Skeletal muscle satellite cell (primary cell): ENCODE measurements around the gene MXD3.

ENCODE experiments used
- H3K27me3 ChIP-seq: 2 replicates; pipeline ENCODE4 v1.7.0; 2013; ENCODE audit warnings: low read length; ENCODE audit not compliant: control insufficient read depth, insufficient read depth
- H3K36me3 ChIP-seq: 2 replicates; pipeline ENCODE4 v1.7.0; 2013; ENCODE audit warnings: mild to moderate bottlenecking, control low read depth, low read length; ENCODE audit not compliant: insufficient read depth
- H3K4me1 ChIP-seq: 2 replicates; pipeline ENCODE4 v1.7.0; 2013; ENCODE audit warnings: low read length; ENCODE audit not compliant: control insufficient read depth, insufficient read depth
- H3K4me2 ChIP-seq: 2 replicates; pipeline ENCODE4 v1.7.0; 2013; ENCODE audit warnings: mild to moderate bottlenecking, low read length
- H3K4me3 ChIP-seq: 2 replicates; pipeline ENCODE4 v1.7.0; 2013; ENCODE audit warnings: low read length
- H3K9ac ChIP-seq: 2 replicates; pipeline ENCODE4 v1.7.0; 2013; ENCODE audit warnings: mild to moderate bottlenecking, low read depth, low read length, moderate library complexity
- H3K9me3 ChIP-seq: replicated peaks from 2 replicates; pipeline ENCODE4 v1.7.0; 2013; ENCODE audit warnings: mild to moderate bottlenecking, control low read depth, low read length

The MXD3 gene

DNA sequence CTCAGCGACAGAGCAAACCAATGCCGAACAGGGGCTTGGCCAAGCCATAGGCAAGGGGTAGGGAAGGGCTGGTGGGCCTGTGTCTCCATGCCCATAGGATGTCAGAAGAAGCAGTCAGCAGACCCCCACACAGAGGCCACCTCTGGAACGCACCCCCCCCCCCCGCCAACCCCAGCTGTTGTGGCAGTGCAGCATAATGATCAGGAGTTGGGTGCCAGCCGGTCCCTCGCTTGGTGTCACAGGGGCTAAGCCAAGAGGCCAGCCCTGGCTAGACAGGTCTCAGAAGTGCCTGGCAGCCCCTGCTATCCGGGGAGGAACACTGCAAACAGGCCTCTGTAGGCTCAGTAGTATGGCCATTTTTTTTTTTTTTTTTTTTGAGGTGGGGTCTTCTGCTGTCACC, 3.7 kb upstream of the MXD3 start:
- Histone ChIP-seq H3K4me2 (no peak overlapping the region), H3K27me3 (no peaks in the 10 kb centered on the region), H3K9me3 (no peaks in the 10 kb centered on the region), H3K4me1 (peaks cover 19% of the 10 kb centered on the region), H3K9ac (no peak overlapping the region), H3K4me3 (no peak overlapping the region), H3K36me3 (peaks cover 5% of the 10 kb centered on the region)

DNA sequence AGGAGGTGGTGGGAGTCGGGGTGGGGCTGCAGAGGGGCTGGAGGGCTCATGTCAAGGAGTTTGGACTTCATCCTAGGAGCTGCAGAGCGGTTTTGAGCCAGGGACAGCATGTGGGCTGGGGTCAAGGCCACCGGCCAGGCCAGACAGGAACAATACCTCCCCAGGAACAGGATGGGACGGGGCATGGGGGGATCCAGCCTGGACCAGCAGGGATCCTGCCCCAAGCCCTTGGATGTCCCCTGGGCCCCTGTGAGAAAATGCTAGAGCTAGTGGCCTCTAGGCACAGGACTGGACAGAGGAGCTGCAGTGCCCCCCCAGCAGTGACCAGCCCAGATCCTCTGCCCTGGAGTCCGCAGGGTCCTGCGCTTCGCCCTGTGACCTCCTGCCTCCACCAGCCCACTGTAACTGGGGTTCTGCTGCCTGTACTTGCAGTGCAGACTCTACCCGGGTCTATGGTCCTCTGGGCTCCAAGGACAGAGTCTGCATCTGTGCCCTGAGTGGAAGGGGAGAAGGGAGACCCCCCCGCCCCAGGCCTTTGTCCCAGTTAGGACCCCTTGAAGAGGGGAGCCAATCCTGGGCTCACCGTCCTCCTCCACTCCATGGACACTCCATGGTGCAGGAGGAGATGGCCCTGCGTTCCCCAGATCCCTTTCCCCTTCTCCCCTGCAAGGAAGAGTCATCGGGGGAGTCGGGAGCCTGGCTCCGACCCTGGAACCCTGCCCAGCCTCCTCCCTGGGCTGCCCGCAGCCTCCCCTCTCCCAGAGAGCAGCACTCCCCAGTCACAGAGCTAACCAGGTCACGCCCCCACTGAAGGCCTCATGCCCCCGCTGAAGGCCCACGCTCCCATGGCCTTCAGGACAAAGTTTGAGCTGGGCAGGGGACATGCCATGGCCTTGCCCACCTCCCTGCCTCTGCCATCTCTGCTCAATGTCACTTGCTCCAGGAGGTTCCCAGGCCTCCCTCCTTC, 3.0 kb upstream of the MXD3 start:
- Histone ChIP-seq H3K4me2 (no peak overlapping the region), H3K27me3 (no peaks in the 10 kb centered on the region), H3K36me3 (peaks cover 5% of the 10 kb centered on the region), H3K4me1 (peaks cover 26% of the 10 kb centered on the region), H3K4me3 (no peak overlapping the region), H3K9ac (no peak overlapping the region), H3K9me3 (no peaks in the 10 kb centered on the region)

DNA sequence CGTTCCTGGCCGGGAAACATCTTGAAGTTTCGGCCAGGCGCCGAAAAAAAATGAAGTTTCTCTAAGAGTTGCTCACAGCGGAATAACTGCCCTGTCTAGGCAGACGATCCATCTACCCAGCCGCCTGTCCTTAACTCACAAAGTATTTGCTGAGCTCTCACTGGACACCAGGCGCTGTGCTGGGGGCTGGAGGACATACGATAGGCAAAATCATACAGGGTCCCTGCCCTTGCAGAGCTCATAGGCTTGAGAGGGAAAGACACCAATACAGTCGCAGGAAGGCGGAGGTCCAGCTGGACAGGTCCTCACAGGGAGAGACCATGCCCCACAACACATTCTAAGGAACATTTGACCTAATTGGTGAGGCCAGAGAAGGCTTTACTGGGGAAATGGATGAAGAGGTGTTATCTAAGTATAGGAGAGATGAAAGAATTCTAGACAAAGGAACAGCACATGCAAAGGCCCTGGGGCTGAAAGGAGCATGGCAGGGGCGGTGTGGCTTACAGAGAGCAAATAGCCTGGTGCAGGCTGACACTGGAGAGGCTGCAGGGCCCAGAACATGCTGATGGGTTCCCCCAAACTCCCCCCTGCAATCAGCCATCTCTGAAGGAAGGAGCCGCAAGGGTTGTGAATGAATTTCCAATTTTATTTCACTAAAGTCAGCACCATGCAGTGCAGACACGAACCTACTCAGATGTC, 2.0 kb upstream of the MXD3 start:
- Histone ChIP-seq H3K9ac (no peak overlapping the region), H3K27me3 (no peaks in the 10 kb centered on the region), H3K4me3 (no peak overlapping the region), H3K4me2 (no peak overlapping the region), H3K9me3 (no peaks in the 10 kb centered on the region), H3K4me1 (peaks cover 30% of the 10 kb centered on the region), H3K36me3 (peaks cover 5% of the 10 kb centered on the region)

DNA sequence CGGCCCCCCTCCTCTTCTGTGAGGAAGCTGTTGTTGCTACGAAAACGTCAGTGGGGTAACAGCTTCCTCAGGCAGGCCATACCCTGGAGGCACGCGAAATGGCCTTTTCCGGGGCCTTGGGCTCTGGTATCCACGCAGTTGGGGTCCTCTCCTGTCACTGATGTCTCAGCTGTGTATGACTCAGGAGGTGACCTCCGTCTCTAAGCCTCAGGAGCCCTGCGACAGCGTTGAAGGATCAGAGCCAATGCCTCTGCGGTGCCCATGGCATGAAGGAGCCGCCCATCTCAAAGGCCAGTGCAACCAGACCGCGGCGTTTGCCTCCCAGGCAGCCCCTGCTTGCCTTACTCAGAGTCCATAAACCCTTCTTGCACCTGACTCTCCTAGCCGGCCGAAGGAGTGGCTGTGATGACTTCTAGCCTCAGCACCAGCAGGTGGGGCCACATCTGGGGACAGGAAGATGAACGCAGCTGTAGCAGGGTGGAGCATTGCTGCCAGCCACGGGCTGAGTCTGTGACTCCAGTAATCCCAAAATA, 1.0 kb upstream of the MXD3 start:
- peaks cover 5% of the 10 kb centered on the region for H3K36me3 ChIP-seq
- H3K4me2 ChIP-seq = peak overlapping the region; percentile 100
- H3K27me3 ChIP-seq = no peaks in the 10 kb centered on the region
- H3K4me3 ChIP-seq = peak overlapping the region; percentile 65
- H3K4me1 ChIP-seq = peaks cover 30% of the 10 kb centered on the region
- peak overlapping the region; percentile 59 for H3K9ac ChIP-seq
- H3K9me3 ChIP-seq = no peaks in the 10 kb centered on the region

DNA sequence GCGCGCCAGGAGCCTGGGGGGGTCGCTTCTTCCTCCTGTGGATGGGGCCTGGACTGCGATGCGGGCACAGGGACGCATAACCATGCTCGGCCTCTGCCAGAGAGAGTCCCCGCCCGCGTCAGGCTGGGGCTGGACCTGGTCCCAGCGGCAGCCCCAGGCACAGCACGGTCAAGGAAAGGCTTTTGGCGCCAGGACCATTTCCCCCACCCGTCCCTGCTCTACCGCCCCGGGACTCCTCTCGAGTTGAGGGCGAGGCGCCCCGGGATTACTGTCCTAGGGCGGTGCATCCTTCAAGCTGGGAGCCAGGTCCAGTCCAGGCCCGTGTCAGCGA, 341 bp downstream of the MXD3 start:
- peak overlapping the region; percentile 81 for H3K9ac ChIP-seq
- H3K9me3 ChIP-seq = no peaks in the 10 kb centered on the region
- peaks cover 30% of the 10 kb centered on the region for H3K4me1 ChIP-seq

DNA sequence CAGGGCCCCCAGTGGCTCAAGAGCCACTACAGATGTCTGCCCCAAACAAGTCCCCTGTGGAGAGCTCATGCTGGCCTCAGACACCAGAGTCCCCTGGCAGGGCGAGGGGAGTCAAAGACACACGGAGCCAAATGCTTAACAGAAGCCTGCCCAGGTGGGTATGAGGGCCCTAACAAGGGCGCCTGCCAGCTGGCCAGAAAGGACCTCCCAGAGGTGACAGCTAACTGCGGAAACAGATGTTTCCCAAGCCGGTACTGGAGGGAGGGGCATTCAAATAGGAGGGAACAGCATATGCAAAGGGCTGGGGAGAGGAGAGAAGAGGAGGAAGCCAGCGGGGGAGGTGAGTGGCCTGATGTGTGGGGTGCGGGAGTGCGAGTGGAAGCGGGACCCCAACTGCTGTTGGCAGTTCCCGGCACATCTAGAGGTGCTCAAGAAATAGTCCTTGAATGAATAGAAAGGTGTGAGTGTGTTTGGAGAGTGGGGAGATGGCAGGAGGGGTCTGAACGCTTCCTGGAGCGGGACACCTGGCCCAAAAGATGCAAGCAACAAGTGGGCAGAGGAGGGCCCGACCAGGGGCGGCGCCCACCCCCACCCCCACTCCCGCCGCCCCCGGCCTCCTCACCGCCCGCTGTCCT, 824 bp downstream of the MXD3 start:
- H3K9ac ChIP-seq = peak overlapping the region; percentile 81
- H3K4me1 ChIP-seq = peaks cover 34% of the 10 kb centered on the region
- peak overlapping the region; percentile 87 for H3K4me3 ChIP-seq

More for the DNA sequence above, 341 bp downstream of the MXD3 start:
- Histone ChIP-seq H3K4me3 (peak overlapping the region; percentile 87), H3K27me3 (no peaks in the 10 kb centered on the region), H3K4me2 (peak overlapping the region; percentile 100), H3K36me3 (peaks cover 14% of the 10 kb centered on the region)

DNA sequence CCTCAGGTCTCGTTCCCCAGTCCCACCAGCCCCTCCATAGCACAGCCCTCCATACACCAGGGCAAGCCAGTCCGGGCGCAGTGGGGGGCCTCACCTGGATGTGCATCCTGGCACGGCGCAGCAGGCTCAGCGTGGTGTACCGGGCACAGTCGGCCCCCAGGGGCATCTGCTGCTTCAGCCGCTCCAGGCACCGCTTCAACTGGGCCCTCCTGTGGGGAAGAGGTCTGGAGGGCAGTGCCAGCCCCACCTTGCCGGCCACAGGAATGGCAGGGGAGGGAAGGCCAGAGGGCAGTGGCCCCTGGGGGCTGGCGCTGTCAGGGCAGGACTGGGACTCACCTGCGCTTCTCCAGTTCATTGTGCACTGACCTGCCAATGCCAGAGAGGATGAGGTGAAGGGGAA, 1.4 kb downstream of the MXD3 start:
- H3K36me3 ChIP-seq = peaks cover 23% of the 10 kb centered on the region
- peak overlapping the region; percentile 81 for H3K9ac ChIP-seq
- H3K4me1 ChIP-seq = peaks cover 39% of the 10 kb centered on the region
- H3K4me3 ChIP-seq = peak overlapping the region; percentile 87
- no peaks in the 10 kb centered on the region for H3K9me3 ChIP-seq
- H3K27me3 ChIP-seq = no peaks in the 10 kb centered on the region
- peak overlapping the region; percentile 100 for H3K4me2 ChIP-seq

More for the DNA sequence above, 824 bp downstream of the MXD3 start:
- H3K27me3 ChIP-seq = no peaks in the 10 kb centered on the region
- no peaks in the 10 kb centered on the region for H3K9me3 ChIP-seq
- peak overlapping the region; percentile 100 for H3K4me2 ChIP-seq
- peaks cover 18% of the 10 kb centered on the region for H3K36me3 ChIP-seq

DNA sequence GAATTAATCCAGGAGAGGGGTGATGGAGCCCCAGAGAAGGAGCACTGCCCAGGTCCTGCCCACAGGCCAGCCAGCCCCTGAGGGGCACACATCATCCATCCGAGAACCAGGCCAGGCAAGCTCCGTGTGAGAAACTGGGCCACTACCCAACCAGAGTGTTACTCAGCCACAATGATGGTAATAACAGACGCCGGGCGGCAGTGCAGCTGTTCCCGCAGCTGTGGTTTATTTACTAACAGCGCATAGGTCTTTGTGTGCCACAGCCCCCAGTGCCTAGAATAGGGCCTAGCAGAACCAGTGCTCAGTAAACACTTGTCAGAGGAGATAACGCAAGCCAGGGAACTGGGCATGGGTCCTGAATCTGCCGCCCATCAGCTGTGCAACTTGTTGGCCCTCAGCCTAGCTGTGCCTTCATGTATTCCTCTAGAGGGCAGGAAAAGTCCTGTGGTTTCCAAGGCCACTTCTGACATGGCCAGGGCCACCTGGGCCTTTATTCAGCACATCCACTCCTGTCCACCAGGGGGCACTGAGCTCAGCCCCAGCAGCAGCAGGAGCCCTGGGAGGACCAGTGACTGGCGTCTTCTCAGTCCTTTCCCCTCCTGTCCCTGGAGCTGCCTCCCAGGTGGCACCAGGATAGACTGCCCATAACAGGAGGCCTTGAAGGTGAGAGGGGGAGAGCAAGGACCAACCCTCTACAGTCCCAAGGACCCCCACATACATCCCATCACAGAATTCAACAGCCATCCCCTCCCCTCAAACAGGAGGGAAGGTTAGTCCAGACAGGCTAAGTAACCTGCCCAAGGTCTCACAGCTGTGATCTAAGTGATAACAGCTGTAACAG, 2.1 kb downstream of the MXD3 start:
- no peaks in the 10 kb centered on the region for H3K27me3 ChIP-seq
- peaks cover 31% of the 10 kb centered on the region for H3K36me3 ChIP-seq
- peak overlapping the region; percentile 100 for H3K4me2 ChIP-seq
- peak overlapping the region; percentile 12 for H3K9ac ChIP-seq
- H3K4me1 ChIP-seq = peaks cover 47% of the 10 kb centered on the region
- no peaks in the 10 kb centered on the region for H3K9me3 ChIP-seq
- H3K4me3 ChIP-seq = no peak overlapping the region

DNA sequence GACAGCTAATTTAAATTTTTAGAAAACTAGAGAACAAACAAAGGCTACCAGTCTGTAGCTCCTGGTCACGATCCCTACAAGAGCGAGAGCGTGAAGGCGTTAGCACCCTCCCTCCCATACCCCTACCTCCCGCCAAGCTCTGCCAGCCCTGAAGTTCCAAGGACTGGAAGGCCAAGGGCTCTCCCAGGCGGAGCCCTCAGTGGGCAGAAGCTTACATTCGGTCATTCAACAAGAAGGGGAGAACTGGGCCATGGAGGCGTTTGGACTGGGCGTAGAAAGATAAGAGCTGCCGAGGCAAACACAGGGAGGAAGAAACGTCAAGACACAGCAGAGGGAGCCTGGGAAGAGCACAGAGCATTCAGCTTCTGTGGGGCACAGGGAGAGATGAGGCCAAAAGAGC, 3.0 kb downstream of the MXD3 start:
- Histone ChIP-seq H3K9me3 (no peaks in the 10 kb centered on the region), H3K9ac (peak overlapping the region; percentile 12), H3K4me2 (no peak overlapping the region), H3K27me3 (no peaks in the 10 kb centered on the region), H3K4me1 (peaks cover 49% of the 10 kb centered on the region), H3K4me3 (no peak overlapping the region), H3K36me3 (peaks cover 31% of the 10 kb centered on the region)

DNA sequence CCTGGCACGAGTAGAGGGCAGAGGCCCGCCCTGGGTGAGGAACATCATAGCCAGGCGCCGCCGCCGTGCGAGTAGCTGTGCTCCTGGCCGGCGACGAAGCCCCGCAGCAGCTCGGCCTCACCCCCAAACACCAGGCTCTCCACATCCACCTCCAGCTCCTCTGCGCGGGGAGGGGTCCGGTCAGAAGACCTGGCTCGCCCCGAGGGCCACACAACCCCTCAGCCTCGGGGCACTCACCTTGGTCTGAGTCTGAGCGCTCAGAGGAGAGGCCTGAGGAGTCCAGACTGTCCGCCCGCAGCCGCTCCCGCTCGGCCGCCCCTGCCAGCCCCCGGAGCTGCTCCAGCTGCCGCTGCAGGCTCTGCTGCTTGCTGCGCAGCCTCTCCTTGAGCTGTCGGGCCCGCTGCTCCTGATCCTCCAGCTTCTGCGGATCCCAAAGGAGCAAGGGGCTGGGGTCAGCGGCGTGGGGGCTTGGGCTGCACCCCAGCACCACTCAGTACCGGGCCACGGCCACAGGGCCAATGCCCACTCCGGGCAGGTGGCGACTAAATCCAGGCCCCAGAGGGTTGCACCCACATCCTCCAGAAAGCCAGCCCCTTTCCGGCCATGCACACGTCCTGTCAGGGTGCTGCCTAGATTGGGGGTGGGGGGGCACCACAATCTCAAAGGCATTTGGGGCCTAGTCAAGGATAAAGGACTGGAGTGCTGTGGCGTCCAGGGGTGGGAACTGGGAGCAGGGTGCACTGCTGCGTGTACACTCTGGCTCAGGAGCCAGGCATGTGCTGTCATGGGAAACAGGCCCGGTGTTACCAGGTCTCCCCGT, 3.9 kb downstream of the MXD3 start:
- Histone ChIP-seq H3K36me3 (peaks cover 31% of the 10 kb centered on the region), H3K4me2 (no peak overlapping the region), H3K9ac (no peak overlapping the region), H3K9me3 (no peaks in the 10 kb centered on the region), H3K4me3 (no peak overlapping the region), H3K27me3 (no peaks in the 10 kb centered on the region), H3K4me1 (peaks cover 46% of the 10 kb centered on the region)
